Measurements from ENCODE around the gene PCDHA10.

DNA sequence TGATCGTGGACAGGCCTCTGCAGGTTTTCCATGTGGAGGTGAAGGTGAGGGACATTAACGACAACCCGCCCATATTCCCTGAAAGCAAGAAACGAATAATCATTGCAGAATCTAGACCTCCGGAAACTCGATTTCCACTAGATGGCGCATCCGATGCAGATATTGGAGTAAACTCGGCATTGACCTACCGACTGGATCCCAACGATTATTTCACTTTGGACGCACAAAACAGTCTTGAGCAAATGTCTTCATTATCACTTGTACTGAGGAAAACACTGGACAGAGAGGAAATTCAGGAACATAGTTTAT, 26.8 kb downstream of the PCDHA10 start:
- TF ChIP-seq CTCF (IDR thresholded peaks at IDR 0.05) (peak; percentile 12 to 34 (median 28)), POLR2A (IDR thresholded peaks at IDR 0.05) (no peak)

Data from testis (tissue), 2 donors.